ENCODE data around the gene CLBA1.

CLBA1 gene

GRCh38 chr14:104989236-104989950 lies 3.8 kb downstream of the CLBA1 start:
- Histone ChIP-seq H2AFZ (ENCODE audit: low read depth, low read length) (no peak overlapping the region), H2BK120ac (ENCODE audit: low read depth, low read length) (no peak overlapping the region), H2AK5ac (ENCODE audit: low read length, severe bottlenecking) (no peak overlapping the region), H3K9ac (ENCODE audit: low read length) (no peak overlapping the region), H4K91ac (ENCODE audit: low read length) (no peak overlapping the region), H2BK15ac (ENCODE audit: low read depth, poor library complexity, severe bottlenecking) (no peak overlapping the region), H3K79me1 (replicated peaks; ENCODE audit: low read length, poor library complexity, severe bottlenecking) (peaks cover 16% of the 10 kb centered on the region), H3K9me3 (ENCODE audit: control insufficient read depth, low read length) (no peaks in the 10 kb centered on the region), H2BK12ac (ENCODE audit: low read length in 2 of 2) (no peak overlapping the region), H3K14ac (ENCODE audit: low read length in 2 of 2) (no peak overlapping the region), H3K18ac (ENCODE audit: low read depth in 1 of 2, low read length in 2 of 2) (no peak overlapping the region), H3K4ac (ENCODE audit: low read depth in 1 of 2, low read length in 2 of 2) (no peak overlapping the region), H4K8ac (ENCODE audit: low read length) (no peak overlapping the region), H2BK5ac (ENCODE audit: low read depth, low read length, poor library complexity, severe bottlenecking) (no peak overlapping the region), H3K4me2 (ENCODE audit: low read length, poor library complexity, severe bottlenecking) (no peak overlapping the region), H3K23ac (ENCODE audit: low read length in 2 of 2) (no peak overlapping the region), H3K27ac (ENCODE audit: low read length, poor library complexity, severe bottlenecking) (no peak overlapping the region), H3K36me3 (ENCODE audit: control insufficient read depth in 1 of 2, insufficient read depth in 2 of 2, low read depth in 1 of 2, low read length in 2 of 2) (peaks cover 45 to 51% of the 10 kb centered on the region in 2 experiments), H3K4me3 (ENCODE audit: insufficient read depth in 1 of 2, low read depth in 1 of 2, low read length in 2 of 2) (no peak overlapping the region), H3K27me3 (ENCODE audit: control insufficient read depth in 1 of 2, insufficient read depth in 1 of 2, low read length in 2 of 2) (no peaks in the 10 kb centered on the region), H3K4me1 (ENCODE audit: control insufficient read depth, insufficient read depth, low read depth, low read length) (peaks cover 24% of the 10 kb centered on the region)
- 95% methylated on average over 16 of the region's 16 CpGs for WGBS
- no peak for DNase-seq

- no peak for DNase-seq
- no peak overlapping the region for H3K14ac ChIP-seq (ENCODE audit: low read length in 2 of 2)
- H2AK5ac ChIP-seq (ENCODE audit: low read length, severe bottlenecking), result no peak overlapping the region
- no peak overlapping the region for H4K91ac ChIP-seq (ENCODE audit: low read length)
- H3K4me3 ChIP-seq (ENCODE audit: insufficient read depth in 1 of 2, low read depth in 1 of 2, low read length in 2 of 2), result no peak overlapping the region
- peaks cover 21% of the 10 kb centered on the region for H3K4me1 ChIP-seq (ENCODE audit: control insufficient read depth, insufficient read depth, low read depth, low read length)
- no peak overlapping the region for H2BK120ac ChIP-seq (ENCODE audit: low read depth, low read length)
- no peaks in the 10 kb centered on the region for H3K9me3 ChIP-seq (ENCODE audit: control insufficient read depth, low read length)
- no peak overlapping the region for H4K8ac ChIP-seq (ENCODE audit: low read length)
- no peak overlapping the region for H3K4me2 ChIP-seq (ENCODE audit: low read length, poor library complexity, severe bottlenecking)
- no peak overlapping the region for H3K23ac ChIP-seq (ENCODE audit: low read length in 2 of 2)
- H3K36me3 ChIP-seq (ENCODE audit: control insufficient read depth in 1 of 2, insufficient read depth in 2 of 2, low read depth in 1 of 2, low read length in 2 of 2), result peaks cover 50 to 57% of the 10 kb centered on the region in 2 experiments
- H2BK5ac ChIP-seq (ENCODE audit: low read depth, low read length, poor library complexity, severe bottlenecking), result no peak overlapping the region
- no peak overlapping the region for H3K9ac ChIP-seq (ENCODE audit: low read length)
- H2BK12ac ChIP-seq (ENCODE audit: low read length in 2 of 2), result no peak overlapping the region
- H2BK15ac ChIP-seq (ENCODE audit: low read depth, poor library complexity, severe bottlenecking), result no peak overlapping the region
- peaks cover 16% of the 10 kb centered on the region for H3K79me1 ChIP-seq (replicated peaks; ENCODE audit: low read length, poor library complexity, severe bottlenecking)
- H3K18ac ChIP-seq (ENCODE audit: low read depth in 1 of 2, low read length in 2 of 2), result no peak overlapping the region
- no peaks in the 10 kb centered on the region for H3K27me3 ChIP-seq (ENCODE audit: control insufficient read depth in 1 of 2, insufficient read depth in 1 of 2, low read length in 2 of 2)
- no peak overlapping the region for H2AFZ ChIP-seq (ENCODE audit: low read depth, low read length)
- no peak overlapping the region for H3K4ac ChIP-seq (ENCODE audit: low read depth in 1 of 2, low read length in 2 of 2)
- WGBS, result 87% methylated on average over 7 of the region's 7 CpGs
- no peak overlapping the region for H3K27ac ChIP-seq (ENCODE audit: low read length, poor library complexity, severe bottlenecking)
Measured at GRCh38 chr14:104989951-104990303, 4.3 kb downstream of the CLBA1 start.

- Histone ChIP-seq H3K4me1 (ENCODE audit: control insufficient read depth, insufficient read depth, low read depth, low read length) (peaks cover 12% of the 10 kb centered on the region), H3K4me2 (ENCODE audit: low read length, poor library complexity, severe bottlenecking) (no peak overlapping the region)
Measured at GRCh38 chr14:104991896-104992230, 6.3 kb downstream of the CLBA1 start.

GRCh38 chr14:104992501-104992900 lies 6.9 kb downstream of the CLBA1 start:
- H2AK5ac ChIP-seq (ENCODE audit: low read length, severe bottlenecking), result no peak overlapping the region
- no peaks in the 10 kb centered on the region for H3K9me3 ChIP-seq (ENCODE audit: control insufficient read depth, low read length)
- no peak overlapping the region for H2BK120ac ChIP-seq (ENCODE audit: low read depth, low read length)
- H3K27ac ChIP-seq (ENCODE audit: low read length, poor library complexity, severe bottlenecking), result no peak overlapping the region
- no peak overlapping the region for H2BK15ac ChIP-seq (ENCODE audit: low read depth, poor library complexity, severe bottlenecking)
- H3K4me2 ChIP-seq (ENCODE audit: low read length, poor library complexity, severe bottlenecking), result no peak overlapping the region
- no peak overlapping the region for H2BK12ac ChIP-seq (ENCODE audit: low read length in 2 of 2)
- H2BK5ac ChIP-seq (ENCODE audit: low read depth, low read length, poor library complexity, severe bottlenecking), result no peak overlapping the region
- no peak overlapping the region for H3K9ac ChIP-seq (ENCODE audit: low read length)
- no peak overlapping the region for H3K14ac ChIP-seq (ENCODE audit: low read length in 2 of 2)
- H3K4me1 ChIP-seq (ENCODE audit: control insufficient read depth, insufficient read depth, low read depth, low read length), result peaks cover 11% of the 10 kb centered on the region
- no peak overlapping the region for H3K4me3 ChIP-seq (ENCODE audit: insufficient read depth in 1 of 2, low read depth in 1 of 2, low read length in 2 of 2)
- H3K18ac ChIP-seq (ENCODE audit: low read depth in 1 of 2, low read length in 2 of 2), result no peak overlapping the region
- H2AFZ ChIP-seq (ENCODE audit: low read depth, low read length), result no peak overlapping the region
- H3K23ac ChIP-seq (ENCODE audit: low read length in 2 of 2), result no peak overlapping the region
- no peaks in the 10 kb centered on the region for H3K27me3 ChIP-seq (ENCODE audit: control insufficient read depth in 1 of 2, insufficient read depth in 1 of 2, low read length in 2 of 2)
- no peak overlapping the region for H4K91ac ChIP-seq (ENCODE audit: low read length)
- H3K36me3 ChIP-seq (ENCODE audit: control insufficient read depth in 1 of 2, insufficient read depth in 2 of 2, low read depth in 1 of 2, low read length in 2 of 2), result peaks cover 67 to 77% of the 10 kb centered on the region in 2 experiments
- WGBS, result 97% methylated on average over 11 of the region's 11 CpGs
- no peak overlapping the region for H4K8ac ChIP-seq (ENCODE audit: low read length)
- no peak for DNase-seq
- peaks cover 11% of the 10 kb centered on the region for H3K79me1 ChIP-seq (replicated peaks; ENCODE audit: low read length, poor library complexity, severe bottlenecking)
- H3K4ac ChIP-seq (ENCODE audit: low read depth in 1 of 2, low read length in 2 of 2), result no peak overlapping the region

More at GRCh38 chr14:104991896-104992230, 6.3 kb downstream of the CLBA1 start:
- H2AFZ ChIP-seq (ENCODE audit: low read depth, low read length), result no peak overlapping the region
- 98% methylated on average over 32 of the region's 34 CpGs for WGBS
- H3K4me3 ChIP-seq (ENCODE audit: insufficient read depth in 1 of 2, low read depth in 1 of 2, low read length in 2 of 2), result peak overlapping the region in 1 of 2 experiments; percentile 30
- H2BK5ac ChIP-seq (ENCODE audit: low read depth, low read length, poor library complexity, severe bottlenecking), result no peak overlapping the region
- H3K9me3 ChIP-seq (ENCODE audit: control insufficient read depth, low read length), result no peaks in the 10 kb centered on the region
- no peak overlapping the region for H4K8ac ChIP-seq (ENCODE audit: low read length)
- H3K79me1 ChIP-seq (replicated peaks; ENCODE audit: low read length, poor library complexity, severe bottlenecking), result peaks cover 13% of the 10 kb centered on the region
- H2BK15ac ChIP-seq (ENCODE audit: low read depth, poor library complexity, severe bottlenecking), result no peak overlapping the region
- H3K27me3 ChIP-seq (ENCODE audit: control insufficient read depth in 1 of 2, insufficient read depth in 1 of 2, low read length in 2 of 2), result no peaks in the 10 kb centered on the region
- H2BK120ac ChIP-seq (ENCODE audit: low read depth, low read length), result no peak overlapping the region
- no peak overlapping the region for H3K9ac ChIP-seq (ENCODE audit: low read length)
- no peak for DNase-seq
- no peak overlapping the region for H2AK5ac ChIP-seq (ENCODE audit: low read length, severe bottlenecking)
- H3K14ac ChIP-seq (ENCODE audit: low read length in 2 of 2), result no peak overlapping the region
- H3K23ac ChIP-seq (ENCODE audit: low read length in 2 of 2), result no peak overlapping the region
- peak overlapping the region in 1 of 2 experiments; percentile 40 for H3K4ac ChIP-seq (ENCODE audit: low read depth in 1 of 2, low read length in 2 of 2)
- no peak overlapping the region for H3K27ac ChIP-seq (ENCODE audit: low read length, poor library complexity, severe bottlenecking)
- H2BK12ac ChIP-seq (ENCODE audit: low read length in 2 of 2), result no peak overlapping the region
- H3K18ac ChIP-seq (ENCODE audit: low read depth in 1 of 2, low read length in 2 of 2), result no peak overlapping the region
- peaks cover 67 to 75% of the 10 kb centered on the region in 2 experiments for H3K36me3 ChIP-seq (ENCODE audit: control insufficient read depth in 1 of 2, insufficient read depth in 2 of 2, low read depth in 1 of 2, low read length in 2 of 2)
- H4K91ac ChIP-seq (ENCODE audit: low read length), result peak overlapping the region; percentile 57
